Activated T-helper 1 cell treated with anti-CD3 and anti-CD28 coated beads, Interleukin-12 subunit alpha, Interleukin-12 subunit beta, Interleukin-2, Interleukin-4 antibody, amounts not matched to agents 30 ng/mL and 10 ng/mL and 1 ng/mL, durations not matched to agents 14 hours and 24 hours and 36 hours (primary cell): ENCODE results near the gene SCAMP1. TPM values are rescaled to one million over a fixed set of nuclear protein-coding genes. Genes with fewer than 3 reads are reported as not detected.

Source experiments
- DNase-seq: peaks from one replicate; pipeline ENCODE4 v3.0.0; 2021; ENCODE audit warnings: low spot score
- H3K27ac Mint-ChIP-seq: one replicate; pipeline ENCODE4 v1.8.0; 2021; ENCODE audit warnings: mild to moderate bottlenecking, mixed read lengths
- H3K27me3 Mint-ChIP-seq: one replicate; pipeline ENCODE4 v1.8.0; 2022; ENCODE audit warnings: mild to moderate bottlenecking, moderate library complexity, mixed read lengths; ENCODE audit not compliant: insufficient read depth
- H3K36me3 Mint-ChIP-seq: one replicate; pipeline ENCODE4 v1.8.0; 2021; ENCODE audit warnings: low read depth, mixed read lengths
- H3K4me1 Mint-ChIP-seq: one replicate; pipeline ENCODE4 v1.8.0; 2021; ENCODE audit warnings: low read depth, mixed read lengths
- H3K4me3 Mint-ChIP-seq: one replicate; pipeline ENCODE4 v1.8.0; 2021; ENCODE audit warnings: mild to moderate bottlenecking, moderate library complexity, mixed read lengths
- H3K9me3 Mint-ChIP-seq: one replicate; pipeline ENCODE4 v1.8.0; 2021; ENCODE audit warnings: mixed read lengths
- intact Hi-C: fragments of 100-400 bp; cut with micrococcal nuclease; formaldehyde crosslinking; loops from one replicate; pipeline ENCODE4 v1.15.1; 2024
- total RNA-seq: library from RNA; stranded (reverse); gene quantifications from 2 replicates; pipeline ENCODE4 v1.2.3, GENCODE V29; 2022

SCAMP1 gene
- total RNA-seq, 1 donor from 2014 or later = 21.3 TPM

- intact Hi-C loops = loop anchor here (2.0 kb wide), 1 partner anchor 666 kb away; no protein-coding TSS in a partner anchor
- Mint-ChIP-seq H3K27me3 (no peaks in the 10 kb centered on the region), H3K4me1 (no peaks in the 10 kb centered on the region), H3K27ac (no peak overlapping the region), H3K36me3 (peaks cover 6% of the 10 kb centered on the region), H3K9me3 (no peaks in the 10 kb centered on the region), H3K4me3 (no peak overlapping the region)
- no peak for DNase-seq
These were observed 106.7 kb downstream of the SCAMP1 start for GRCh38 chr5:78467140-78467539.

- no peak overlapping the region for H3K4me3 Mint-ChIP-seq
- H3K9me3 Mint-ChIP-seq = no peaks in the 10 kb centered on the region
- intact Hi-C loops = loop anchor here (2.0 kb wide), 1 partner anchor 665 kb away; no protein-coding TSS in a partner anchor
- H3K4me1 Mint-ChIP-seq = no peaks in the 10 kb centered on the region
- H3K36me3 Mint-ChIP-seq = peaks cover 6% of the 10 kb centered on the region
- no peaks in the 10 kb centered on the region for H3K27me3 Mint-ChIP-seq
- H3K27ac Mint-ChIP-seq = no peak overlapping the region
- DNase-seq = no peak
These were observed 107.4 kb downstream of the SCAMP1 start for GRCh38 chr5:78467752-78468357.

GRCh38 chr5:78471896-78472295 is 111.5 kb downstream of the SCAMP1 start:
- Mint-ChIP-seq H3K27ac (no peak overlapping the region), H3K27me3 (no peaks in the 10 kb centered on the region), H3K9me3 (no peaks in the 10 kb centered on the region), H3K4me1 (no peaks in the 10 kb centered on the region), H3K4me3 (no peak overlapping the region), H3K36me3 (no peaks in the 10 kb centered on the region)
- DNase-seq = no peak
- intact Hi-C loops = no loop called here

GRCh38 chr5:78472469-78473106 is 112.2 kb downstream of the SCAMP1 start:
- Mint-ChIP-seq H3K4me3 (no peak overlapping the region), H3K9me3 (no peaks in the 10 kb centered on the region), H3K4me1 (no peaks in the 10 kb centered on the region), H3K27me3 (no peaks in the 10 kb centered on the region), H3K36me3 (no peaks in the 10 kb centered on the region), H3K27ac (no peak overlapping the region)
- DNase-seq = no peak
- intact Hi-C loops = no loop called here

GRCh38 chr5:78473751-78474150 is 113.3 kb downstream of the SCAMP1 start:
- intact Hi-C loops = no loop called here
- no peak overlapping the region for H3K27ac Mint-ChIP-seq
- no peak overlapping the region for H3K4me3 Mint-ChIP-seq
- DNase-seq = no peak
- H3K4me1 Mint-ChIP-seq = no peaks in the 10 kb centered on the region
- no peaks in the 10 kb centered on the region for H3K27me3 Mint-ChIP-seq
- no peaks in the 10 kb centered on the region for H3K36me3 Mint-ChIP-seq
- no peaks in the 10 kb centered on the region for H3K9me3 Mint-ChIP-seq

GRCh38 chr5:78475370-78475769 is 115.0 kb downstream of the SCAMP1 start:
- Mint-ChIP-seq H3K4me1 (no peaks in the 10 kb centered on the region), H3K36me3 (no peaks in the 10 kb centered on the region), H3K27ac (no peak overlapping the region), H3K27me3 (no peaks in the 10 kb centered on the region), H3K4me3 (no peak overlapping the region), H3K9me3 (no peaks in the 10 kb centered on the region)
- no peak for DNase-seq
- intact Hi-C loops = no loop called here

GRCh38 chr5:78476795-78477194 is 116.4 kb downstream of the SCAMP1 start:
- Mint-ChIP-seq H3K4me3 (no peak overlapping the region), H3K27me3 (no peaks in the 10 kb centered on the region), H3K9me3 (no peaks in the 10 kb centered on the region), H3K4me1 (no peaks in the 10 kb centered on the region), H3K27ac (no peak overlapping the region), H3K36me3 (no peaks in the 10 kb centered on the region)
- no peak for DNase-seq
- intact Hi-C loops = no loop called here

GRCh38 chr5:78482948-78483347 is 122.5 kb downstream of the SCAMP1 start:
- H3K4me1 Mint-ChIP-seq = peaks cover 16% of the 10 kb centered on the region
- H3K27me3 Mint-ChIP-seq = no peaks in the 10 kb centered on the region

GRCh38 chr5:78483809-78484521 is 123.5 kb downstream of the SCAMP1 start:
- intact Hi-C loops = no loop called here
- Mint-ChIP-seq H3K4me1 (peaks cover 16% of the 10 kb centered on the region), H3K27ac (no peak overlapping the region), H3K36me3 (peaks cover 2% of the 10 kb centered on the region), H3K9me3 (no peaks in the 10 kb centered on the region), H3K27me3 (no peaks in the 10 kb centered on the region), H3K4me3 (no peak overlapping the region)
- no peak for DNase-seq

More at GRCh38 chr5:78482948-78483347, 122.5 kb downstream of the SCAMP1 start:
- intact Hi-C loops = no loop called here
- Mint-ChIP-seq H3K9me3 (no peaks in the 10 kb centered on the region), H3K27ac (no peak overlapping the region), H3K36me3 (peaks cover 2% of the 10 kb centered on the region), H3K4me3 (no peak overlapping the region)
- no peak for DNase-seq

- H3K27ac Mint-ChIP-seq = no peak overlapping the region
- H3K9me3 Mint-ChIP-seq = no peaks in the 10 kb centered on the region
- intact Hi-C loops = no loop called here
These were observed 125.8 kb downstream of the SCAMP1 start for GRCh38 chr5:78486218-78486617.

GRCh38 chr5:78487846-78488245 is 127.4 kb downstream of the SCAMP1 start:
- H3K27ac Mint-ChIP-seq = no peak overlapping the region
- no peak overlapping the region for H3K4me3 Mint-ChIP-seq
- no peaks in the 10 kb centered on the region for H3K27me3 Mint-ChIP-seq
- no peaks in the 10 kb centered on the region for H3K9me3 Mint-ChIP-seq
- peaks cover 4% of the 10 kb centered on the region for H3K36me3 Mint-ChIP-seq
- DNase-seq = no peak
- intact Hi-C loops = no loop called here
- H3K4me1 Mint-ChIP-seq = peaks cover 16% of the 10 kb centered on the region

More at GRCh38 chr5:78486218-78486617, 125.8 kb downstream of the SCAMP1 start:
- Mint-ChIP-seq H3K36me3 (peaks cover 4% of the 10 kb centered on the region), H3K4me1 (peaks cover 16% of the 10 kb centered on the region), H3K4me3 (no peak overlapping the region), H3K27me3 (no peaks in the 10 kb centered on the region)
- no peak for DNase-seq

GRCh38 chr5:78490709-78491485 is 130.5 kb downstream of the SCAMP1 start:
- no peak overlapping the region for H3K27ac Mint-ChIP-seq

More at GRCh38 chr5:78490709-78491485, 130.5 kb downstream of the SCAMP1 start:
- Mint-ChIP-seq H3K36me3 (peaks cover 3% of the 10 kb centered on the region), H3K4me1 (no peaks in the 10 kb centered on the region), H3K27me3 (peaks cover 2% of the 10 kb centered on the region), H3K9me3 (no peaks in the 10 kb centered on the region), H3K4me3 (no peak overlapping the region)
- intact Hi-C loops = no loop called here
- no peak for DNase-seq
